ENCODE measurements around the gene FNDC8. TPM values are rescaled to one million over a fixed set of nuclear protein-coding genes. Genes with fewer than 3 reads are reported as not detected.
A peak's percentile ranks its signal among the peaks of the same experiment; 100 is the strongest.

Gene FNDC8
- polyA plus RNA-seq, 1 of the 3 experiments (the other 2 are of a cell fraction) = not detected

DNA sequence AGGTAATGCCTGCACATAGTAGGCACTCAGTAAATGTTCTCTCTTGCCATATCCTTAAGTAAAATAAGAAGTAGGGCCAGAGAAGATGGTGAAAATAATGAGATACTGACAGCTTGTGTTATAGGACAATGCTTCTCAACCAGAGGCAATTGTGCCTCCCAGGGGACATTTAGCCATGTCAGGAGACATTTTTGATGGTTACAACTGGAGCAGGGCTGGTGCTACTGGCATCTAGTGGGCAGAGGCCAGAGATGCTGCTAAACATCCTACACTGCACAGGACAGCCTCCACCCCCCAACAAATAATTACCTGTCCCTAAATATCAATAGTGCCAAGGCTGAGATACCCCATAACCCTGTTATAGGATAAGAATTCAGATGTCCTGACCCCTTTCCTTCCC, 3.4 kb upstream of the FNDC8 start:
- Histone ChIP-seq H3K9me3 (no peaks in the 10 kb centered on the region), H3K36me3 (replicated peaks in 1 of 2; ENCODE audit: control insufficient read depth in 1 of 2, insufficient read depth in 2 of 2, low read length in 1 of 2) (no peaks in the 10 kb centered on the region), H3K27ac (ENCODE audit: low read depth in 2 of 2, low read length in 1 of 2) (no peak overlapping the region), H3K9ac (no peak overlapping the region), H2AFZ (ENCODE audit: low read depth) (no peak overlapping the region), H3F3A (replicated peaks; ENCODE audit: insufficient read depth) (peaks cover 3% of the 10 kb centered on the region), H3K4me2 (peak overlapping the region; percentile 78), H3K9me2 (no peaks in the 10 kb centered on the region), H3K79me2 (ENCODE audit: insufficient read depth) (peaks cover 44% of the 10 kb centered on the region), H3K4me1 (ENCODE audit: control insufficient read depth in 1 of 2, insufficient read depth in 2 of 2, low read depth in 1 of 2, low read length in 1 of 2) (peaks cover 0 to 16% of the 10 kb centered on the region in 2 experiments; a peak in 1 of 4 replicates), H3K27me3 (ENCODE audit: insufficient read depth) (no peaks in the 10 kb centered on the region), H4K20me1 (ENCODE audit: insufficient read depth) (no peaks in the 10 kb centered on the region), H3K4me3 (ENCODE audit: low read depth in 2 of 2, low read length in 1 of 2) (no peak overlapping the region)
- CTCF ChIA-PET = interaction anchor here (1.1 to 4.0 kb wide), 5 partner anchors 22 to 698 kb away, joined by 3 to 25 read pairs (median 7); no protein-coding TSS in a partner anchor
- DNase-seq = no peak
- TF ChIP-seq SMC3 (IDR thresholded peaks at IDR 0.05; ENCODE audit: low read depth, low read length) (peak; percentile 21), RAD21 (IDR thresholded peaks at IDR 0.05; ENCODE audit: low read length) (0 out of 2 replicates have a peak, but pooled peaks have one; percentile 16), EZH2phosphoT487 (IDR thresholded peaks at IDR 0.05; ENCODE audit: borderline replicate concordance, low read depth) (no peak)
- TF ChIP-seq, protein P1, sequence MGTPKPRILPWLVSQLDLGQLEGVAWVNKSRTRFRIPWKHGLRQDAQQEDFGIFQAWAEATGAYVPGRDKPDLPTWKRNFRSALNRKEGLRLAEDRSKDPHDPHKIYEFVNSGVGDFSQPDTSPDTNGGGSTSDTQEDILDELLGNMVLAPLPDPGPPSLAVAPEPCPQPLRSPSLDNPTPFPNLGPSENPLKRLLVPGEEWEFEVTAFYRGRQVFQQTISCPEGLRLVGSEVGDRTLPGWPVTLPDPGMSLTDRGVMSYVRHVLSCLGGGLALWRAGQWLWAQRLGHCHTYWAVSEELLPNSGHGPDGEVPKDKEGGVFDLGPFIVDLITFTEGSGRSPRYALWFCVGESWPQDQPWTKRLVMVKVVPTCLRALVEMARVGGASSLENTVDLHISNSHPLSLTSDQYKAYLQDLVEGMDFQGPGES (IDR thresholded peaks at IDR 0.05; ENCODE audit: low read depth, low read length) = no peak
- TF ChIP-seq, protein P2, sequence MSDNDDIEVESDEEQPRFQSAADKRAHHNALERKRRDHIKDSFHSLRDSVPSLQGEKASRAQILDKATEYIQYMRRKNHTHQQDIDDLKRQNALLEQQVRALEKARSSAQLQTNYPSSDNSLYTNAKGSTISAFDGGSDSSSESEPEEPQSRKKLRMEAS (IDR thresholded peaks at IDR 0.05; ENCODE audit: low read depth) = no peak
- TF ChIP-seq, protein P3, sequence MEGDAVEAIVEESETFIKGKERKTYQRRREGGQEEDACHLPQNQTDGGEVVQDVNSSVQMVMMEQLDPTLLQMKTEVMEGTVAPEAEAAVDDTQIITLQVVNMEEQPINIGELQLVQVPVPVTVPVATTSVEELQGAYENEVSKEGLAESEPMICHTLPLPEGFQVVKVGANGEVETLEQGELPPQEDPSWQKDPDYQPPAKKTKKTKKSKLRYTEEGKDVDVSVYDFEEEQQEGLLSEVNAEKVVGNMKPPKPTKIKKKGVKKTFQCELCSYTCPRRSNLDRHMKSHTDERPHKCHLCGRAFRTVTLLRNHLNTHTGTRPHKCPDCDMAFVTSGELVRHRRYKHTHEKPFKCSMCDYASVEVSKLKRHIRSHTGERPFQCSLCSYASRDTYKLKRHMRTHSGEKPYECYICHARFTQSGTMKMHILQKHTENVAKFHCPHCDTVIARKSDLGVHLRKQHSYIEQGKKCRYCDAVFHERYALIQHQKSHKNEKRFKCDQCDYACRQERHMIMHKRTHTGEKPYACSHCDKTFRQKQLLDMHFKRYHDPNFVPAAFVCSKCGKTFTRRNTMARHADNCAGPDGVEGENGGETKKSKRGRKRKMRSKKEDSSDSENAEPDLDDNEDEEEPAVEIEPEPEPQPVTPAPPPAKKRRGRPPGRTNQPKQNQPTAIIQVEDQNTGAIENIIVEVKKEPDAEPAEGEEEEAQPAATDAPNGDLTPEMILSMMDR (IDR thresholded peaks at IDR 0.05) = peak; percentile 35
- POLR2A ChIA-PET = no interaction called here

DNA sequence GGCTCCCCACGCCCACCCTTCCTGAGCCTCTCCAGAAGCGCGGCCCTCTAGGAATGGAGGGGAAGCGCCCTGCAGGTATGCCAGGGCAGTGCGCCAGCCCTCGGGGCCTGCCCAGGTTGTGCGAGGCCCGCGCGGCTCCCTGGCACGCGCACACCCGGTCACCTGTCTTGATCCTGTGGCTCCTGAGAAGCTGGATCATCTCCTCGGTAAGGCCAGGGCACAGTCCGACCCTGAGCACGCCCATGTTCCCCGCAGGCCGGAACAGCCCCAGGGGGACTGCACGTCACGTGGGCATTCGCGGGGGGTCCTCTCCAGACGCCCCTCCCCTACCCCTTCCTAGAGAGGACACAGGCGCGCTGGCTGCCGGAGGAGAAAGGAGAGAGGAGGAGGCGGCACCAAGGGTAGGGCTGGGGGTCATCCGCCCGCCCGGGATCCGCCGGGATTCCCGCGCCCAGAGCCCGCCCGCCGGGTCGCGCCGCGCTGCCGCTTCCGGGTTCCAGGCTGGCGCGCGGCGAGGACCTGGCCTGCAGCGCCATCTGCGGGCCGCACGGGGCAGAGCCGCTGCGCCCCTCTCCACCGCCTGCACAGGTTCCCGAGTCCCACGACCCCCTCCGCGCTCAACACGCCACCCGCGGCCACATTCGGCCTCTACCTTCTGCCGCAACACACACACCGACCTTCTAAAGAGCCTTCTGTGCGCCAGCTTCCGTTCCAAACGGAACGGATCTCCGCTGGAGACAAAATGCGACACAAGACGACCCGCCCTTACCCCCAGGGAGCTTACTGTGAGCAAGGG, 1.8 kb upstream of the FNDC8 start, which contains the start of gene RAD51D:
Gene RAD51D, minus strand, starts transcription at position 491 of the 796 bp plus-strand sequence. Its CDS starts 247 bp downstream, at position 244.
- POLR2A ChIA-PET = interaction anchor here (1.0 to 1.1 kb wide), 2 partner anchors 22 kb away, joined by 3 read pairs; partner anchors contain the start of gene NLE1
- TF ChIP-seq RAD21 (IDR thresholded peaks at IDR 0.05; ENCODE audit: low read length) = peak; percentile 81
- 0 out of 2 replicates have a peak, but pooled peaks have one; percentile 34 for TF ChIP-seq POLR2AphosphoS5 (IDR thresholded peaks at IDR 0.05; ENCODE audit: low read depth, low read length)
- peak; percentile 84 for TF ChIP-seq MXI1 (IDR thresholded peaks at IDR 0.05; ENCODE audit: low read depth, low read length)
- TF ChIP-seq, protein P4, sequence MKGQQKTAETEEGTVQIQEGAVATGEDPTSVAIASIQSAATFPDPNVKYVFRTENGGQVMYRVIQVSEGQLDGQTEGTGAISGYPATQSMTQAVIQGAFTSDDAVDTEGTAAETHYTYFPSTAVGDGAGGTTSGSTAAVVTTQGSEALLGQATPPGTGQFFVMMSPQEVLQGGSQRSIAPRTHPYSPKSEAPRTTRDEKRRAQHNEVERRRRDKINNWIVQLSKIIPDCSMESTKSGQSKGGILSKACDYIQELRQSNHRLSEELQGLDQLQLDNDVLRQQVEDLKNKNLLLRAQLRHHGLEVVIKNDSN (IDR thresholded peaks at IDR 0.05; ENCODE audit: borderline replicate concordance, low read depth) = peak; percentile 92
- TF ChIP-seq, protein P5, sequence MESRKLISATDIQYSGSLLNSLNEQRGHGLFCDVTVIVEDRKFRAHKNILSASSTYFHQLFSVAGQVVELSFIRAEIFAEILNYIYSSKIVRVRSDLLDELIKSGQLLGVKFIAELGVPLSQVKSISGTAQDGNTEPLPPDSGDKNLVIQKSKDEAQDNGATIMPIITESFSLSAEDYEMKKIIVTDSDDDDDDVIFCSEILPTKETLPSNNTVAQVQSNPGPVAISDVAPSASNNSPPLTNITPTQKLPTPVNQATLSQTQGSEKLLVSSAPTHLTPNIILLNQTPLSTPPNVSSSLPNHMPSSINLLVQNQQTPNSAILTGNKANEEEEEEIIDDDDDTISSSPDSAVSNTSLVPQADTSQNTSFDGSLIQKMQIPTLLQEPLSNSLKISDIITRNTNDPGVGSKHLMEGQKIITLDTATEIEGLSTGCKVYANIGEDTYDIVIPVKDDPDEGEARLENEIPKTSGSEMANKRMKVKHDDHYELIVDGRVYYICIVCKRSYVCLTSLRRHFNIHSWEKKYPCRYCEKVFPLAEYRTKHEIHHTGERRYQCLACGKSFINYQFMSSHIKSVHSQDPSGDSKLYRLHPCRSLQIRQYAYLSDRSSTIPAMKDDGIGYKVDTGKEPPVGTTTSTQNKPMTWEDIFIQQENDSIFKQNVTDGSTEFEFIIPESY (IDR thresholded peaks at IDR 0.05; ENCODE audit: borderline replicate concordance, low read depth) = 0 out of 2 replicates have a peak, but pooled peaks have one; percentile 33
- TF ChIP-seq RCOR1 (IDR thresholded peaks at IDR 0.05; ENCODE audit: low read length) = no peak
- TF ChIP-seq EP300 (IDR thresholded peaks at IDR 0.05; ENCODE audit: borderline replicate concordance in 1 of 2, low read depth in 1 of 2, low read length in 1 of 2) = no peak
- no peak for TF ChIP-seq NFIC (IDR thresholded peaks at IDR 0.05; ENCODE audit: borderline replicate concordance)
- TF ChIP-seq CHD2 (IDR thresholded peaks at IDR 0.05; ENCODE audit: low read length, partially characterized antibody) = peak; percentile 77
- peak; percentile 88 for TF ChIP-seq SMC3 (IDR thresholded peaks at IDR 0.05; ENCODE audit: low read depth, low read length)
- TF ChIP-seq, protein P6, sequence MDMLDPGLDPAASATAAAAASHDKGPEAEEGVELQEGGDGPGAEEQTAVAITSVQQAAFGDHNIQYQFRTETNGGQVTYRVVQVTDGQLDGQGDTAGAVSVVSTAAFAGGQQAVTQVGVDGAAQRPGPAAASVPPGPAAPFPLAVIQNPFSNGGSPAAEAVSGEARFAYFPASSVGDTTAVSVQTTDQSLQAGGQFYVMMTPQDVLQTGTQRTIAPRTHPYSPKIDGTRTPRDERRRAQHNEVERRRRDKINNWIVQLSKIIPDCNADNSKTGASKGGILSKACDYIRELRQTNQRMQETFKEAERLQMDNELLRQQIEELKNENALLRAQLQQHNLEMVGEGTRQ (IDR thresholded peaks at IDR 0.05; ENCODE audit: borderline replicate concordance, low read depth, low read length) = no peak; the same call in 1 of the 2 replicates
- TF ChIP-seq ELF1 (IDR thresholded peaks at IDR 0.05) = peak; percentile 97
- TF ChIP-seq YY1 (IDR thresholded peaks at IDR 0.05; ENCODE audit: low read depth) = no peak
- TF ChIP-seq, protein P2 (IDR thresholded peaks at IDR 0.05; ENCODE audit: low read depth) = peak; percentile 72; the same call in 1 of the 2 replicates

More for the DNA sequence above, 1.8 kb upstream of the FNDC8 start, which contains the start of gene RAD51D:
- Histone ChIP-seq H3K36me3 (replicated peaks in 1 of 2; ENCODE audit: control insufficient read depth in 1 of 2, insufficient read depth in 2 of 2, low read length in 1 of 2) (no peaks in the 10 kb centered on the region), H3K27me3 (ENCODE audit: insufficient read depth) (no peaks in the 10 kb centered on the region), H3F3A (replicated peaks; ENCODE audit: insufficient read depth) (peaks cover 3% of the 10 kb centered on the region), H3K4me1 (ENCODE audit: control insufficient read depth in 1 of 2, insufficient read depth in 2 of 2, low read depth in 1 of 2, low read length in 1 of 2) (peaks cover 0 to 16% of the 10 kb centered on the region in 2 experiments; a peak in 1 of 4 replicates), H3K4me3 (ENCODE audit: low read depth in 2 of 2, low read length in 1 of 2) (peak within 1 kb of the TSS; percentile 73 to 78), H3K79me2 (ENCODE audit: insufficient read depth) (peaks cover 31% of the 10 kb centered on the region), H2AFZ (ENCODE audit: low read depth) (peak within 1 kb of the TSS; percentile 96), H3K9ac (peak within 1 kb of the TSS; percentile 73), H3K27ac (ENCODE audit: low read depth in 2 of 2, low read length in 1 of 2) (peak within 1 kb of the TSS; percentile 17 to 48; a peak in 1 of 4 replicates), H3K9me2 (no peaks in the 10 kb centered on the region), H3K4me2 (peak within 1 kb of the TSS; percentile 78), H4K20me1 (ENCODE audit: insufficient read depth) (no peaks in the 10 kb centered on the region), H3K9me3 (no peaks in the 10 kb centered on the region)
- CTCF ChIA-PET = interaction anchor here (0.6 to 4.0 kb wide), 49 partner anchors 9 to 919 kb away, joined by 3 to 32 read pairs (median 4); partner anchors contain the start of genes NLE1, RFFL and UNC45B
- 4% methylated on average over 25 of the region's 72 CpGs for WGBS (ENCODE audit: low lambda C conversion rate)
- peak; percentile 95 for DNase-seq
